Suprapubic skin (tissue), 4 donors: ENCODE results near the gene AFF4. TPM values are rescaled to one million over a fixed set of nuclear protein-coding genes. Genes with fewer than 3 reads are reported as not detected.

Experiments
- DNase-seq, 2 donors: peaks; one replicate each; pipeline ENCODE4 v3.0.0-alpha.2; 2019; ENCODE audit warnings: low spot score in 2 of 2
- H3K27ac ChIP-seq: fragments of 200-600 bp; sonication (generic); one replicate; pipeline ENCODE4 v1.5.1; 2019
- H3K27me3 ChIP-seq: fragments of 200-600 bp; sonication (generic); one replicate; pipeline ENCODE4 v1.5.1; 2019
- H3K36me3 ChIP-seq: fragments of 200-600 bp; sonication (generic); one replicate; pipeline ENCODE4 v1.5.1; 2019
- H3K4me1 ChIP-seq: fragments of 200-600 bp; sonication (generic); one replicate; pipeline ENCODE4 v1.5.1; 2019
- H3K4me3 ChIP-seq: fragments of 200-600 bp; sonication (generic); one replicate; pipeline ENCODE4 v1.5.1; 2019; ENCODE audit warnings: mild to moderate bottlenecking
- H3K9me3 ChIP-seq: fragments of 200-600 bp; sonication (generic); one replicate; pipeline ENCODE4 v1.5.1; 2019
- EP300 ChIP-seq: sonication (generic); formaldehyde crosslinking; IDR thresholded peaks from one replicate; pipeline ENCODE4 v1.6.1; 2017; ENCODE audit warnings: antibody characterized with exemption
- POLR2A ChIP-seq, 2 donors: fragments of 450-650 bp; IDR thresholded peaks; one replicate each; pipeline ENCODE4 v1.6.1; 2017; ENCODE audit warnings: antibody characterized with exemption in 2 of 2, mild to moderate bottlenecking in 2 of 2, moderate library complexity in 2 of 2
- POLR2AphosphoS5 ChIP-seq, 3 donors: sonication (generic); formaldehyde crosslinking; IDR thresholded peaks; one replicate each; pipeline ENCODE4 v1.6.1; 2017; ENCODE audit warnings: antibody characterized with exemption in 3 of 3
- WGBS: methylation state at CpG from one replicate; pipeline ENCODE4 v1.1.5; 2018; 5-methylcytosine and 5-hydroxymethylcytosine counted together
- total RNA-seq, 4 donors: library from RNA; depleted of rRNA; stranded (reverse); fragments of >200 nt; gene quantifications; one replicate each; pipeline ENCODE4 v1.1.0, GENCODE V29; 2016
- TF ChIP-seq, protein P1 (sequence below), 2 donors: fragments of 200-600 bp in 1 of 2; fragments of 450-650 bp in 1 of 2; sonication (generic) in 1 of 2; IDR thresholded peaks; one replicate each; pipeline ENCODE4 v1.5.1; 2016 to 2019; ENCODE audit warnings: antibody characterized with exemption in 2 of 2, mild to moderate bottlenecking in 1 of 2, moderate library complexity in 1 of 2

Gene AFF4
- total RNA-seq, 4 donors from 2014 or later, result 55.8 to 107 (median 71.7) TPM

DNA sequence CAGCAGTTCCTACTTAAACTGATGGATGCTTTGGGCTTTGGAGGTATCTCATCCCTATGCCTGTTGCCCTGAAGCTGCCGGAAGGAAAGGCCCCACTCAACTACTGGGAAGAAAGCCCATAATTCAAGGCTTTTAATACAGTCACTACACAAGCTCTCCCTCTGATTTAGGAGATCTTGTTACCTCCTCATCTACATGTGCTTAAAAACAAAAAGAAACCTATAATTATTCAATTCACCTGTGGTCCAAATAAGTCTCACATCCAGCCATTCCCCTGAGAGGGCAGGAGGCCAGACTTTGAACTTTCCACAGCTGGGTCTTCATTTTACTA lies 90.7 kb downstream of the AFF4 start:
- no peak overlapping the region for H3K27ac ChIP-seq
- H3K27me3 ChIP-seq, result no peaks in the 10 kb centered on the region
- no peak for DNase-seq

GRCh38 chr5:132871459-132872284 lies 91.8 kb downstream of the AFF4 start:
- no peak for TF ChIP-seq POLR2AphosphoS5 (IDR thresholded peaks at IDR 0.05)
- TF ChIP-seq, protein P1, sequence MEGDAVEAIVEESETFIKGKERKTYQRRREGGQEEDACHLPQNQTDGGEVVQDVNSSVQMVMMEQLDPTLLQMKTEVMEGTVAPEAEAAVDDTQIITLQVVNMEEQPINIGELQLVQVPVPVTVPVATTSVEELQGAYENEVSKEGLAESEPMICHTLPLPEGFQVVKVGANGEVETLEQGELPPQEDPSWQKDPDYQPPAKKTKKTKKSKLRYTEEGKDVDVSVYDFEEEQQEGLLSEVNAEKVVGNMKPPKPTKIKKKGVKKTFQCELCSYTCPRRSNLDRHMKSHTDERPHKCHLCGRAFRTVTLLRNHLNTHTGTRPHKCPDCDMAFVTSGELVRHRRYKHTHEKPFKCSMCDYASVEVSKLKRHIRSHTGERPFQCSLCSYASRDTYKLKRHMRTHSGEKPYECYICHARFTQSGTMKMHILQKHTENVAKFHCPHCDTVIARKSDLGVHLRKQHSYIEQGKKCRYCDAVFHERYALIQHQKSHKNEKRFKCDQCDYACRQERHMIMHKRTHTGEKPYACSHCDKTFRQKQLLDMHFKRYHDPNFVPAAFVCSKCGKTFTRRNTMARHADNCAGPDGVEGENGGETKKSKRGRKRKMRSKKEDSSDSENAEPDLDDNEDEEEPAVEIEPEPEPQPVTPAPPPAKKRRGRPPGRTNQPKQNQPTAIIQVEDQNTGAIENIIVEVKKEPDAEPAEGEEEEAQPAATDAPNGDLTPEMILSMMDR (IDR thresholded peaks at IDR 0.05), result no peak
- TF ChIP-seq EP300, result no peak
- no peak for TF ChIP-seq POLR2A (IDR thresholded peaks at IDR 0.05)
- Histone ChIP-seq H3K4me1 (peaks cover 15% of the 10 kb centered on the region), H3K4me3 (no peak overlapping the region), H3K27ac (no peak overlapping the region), H3K36me3 (peaks cover 40% of the 10 kb centered on the region), H3K27me3 (no peaks in the 10 kb centered on the region), H3K9me3 (no peaks in the 10 kb centered on the region)
- 88% methylated on average over 5 of the region's 5 CpGs for WGBS
- no peak for DNase-seq

More for the DNA sequence above, 90.7 kb downstream of the AFF4 start:
- Histone ChIP-seq H3K9me3 (no peaks in the 10 kb centered on the region), H3K4me3 (no peak overlapping the region), H3K4me1 (peaks cover 6% of the 10 kb centered on the region), H3K36me3 (peaks cover 42% of the 10 kb centered on the region)
- TF ChIP-seq POLR2AphosphoS5 (IDR thresholded peaks at IDR 0.05) (no peak), EP300 (no peak), POLR2A (IDR thresholded peaks at IDR 0.05) (no peak)
- TF ChIP-seq, protein P1 (IDR thresholded peaks at IDR 0.05), result no peak
- 92% methylated on average over 1 of the region's 1 CpG for WGBS

- no peak for TF ChIP-seq POLR2A (IDR thresholded peaks at IDR 0.05)
- TF ChIP-seq, protein P1 (IDR thresholded peaks at IDR 0.05), result no peak
- TF ChIP-seq POLR2AphosphoS5 (IDR thresholded peaks at IDR 0.05), result no peak
- TF ChIP-seq EP300, result no peak
- no peaks in the 10 kb centered on the region for H3K9me3 ChIP-seq
- peaks cover 19% of the 10 kb centered on the region for H3K4me1 ChIP-seq
- no peak overlapping the region for H3K27ac ChIP-seq
- no peak overlapping the region for H3K4me3 ChIP-seq
- 76% methylated on average over 2 of the region's 2 CpGs for WGBS
- no peak for DNase-seq
- peaks cover 34% of the 10 kb centered on the region for H3K36me3 ChIP-seq
- no peaks in the 10 kb centered on the region for H3K27me3 ChIP-seq
Measured at GRCh38 chr5:132870801-132871200, 92.6 kb downstream of the AFF4 start.

DNA sequence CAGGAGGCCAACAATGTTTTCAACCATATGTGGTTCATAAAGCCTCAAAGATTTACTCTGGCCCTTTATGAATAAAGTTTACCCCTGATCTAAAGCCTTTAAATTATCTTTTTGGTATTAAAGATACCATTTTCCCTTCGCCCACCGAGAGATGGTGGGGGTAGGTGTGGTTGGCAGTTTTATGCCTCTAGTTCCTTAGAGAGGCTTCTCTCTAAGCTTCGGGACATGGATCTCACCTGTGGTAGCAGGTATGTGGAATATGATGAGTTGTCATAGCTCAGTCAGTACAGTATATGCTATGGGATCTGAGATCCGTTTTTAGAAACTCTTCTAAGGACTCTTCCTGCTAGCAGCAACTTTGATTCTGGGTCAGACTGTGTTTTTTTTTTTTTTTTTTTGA lies 94.7 kb downstream of the AFF4 start:
- no peak for DNase-seq
- no peak for TF ChIP-seq POLR2AphosphoS5 (IDR thresholded peaks at IDR 0.05)
- TF ChIP-seq, protein P1 (IDR thresholded peaks at IDR 0.05), result no peak
- no peak for TF ChIP-seq POLR2A (IDR thresholded peaks at IDR 0.05)
- no peak for TF ChIP-seq EP300
- Histone ChIP-seq H3K27ac (no peak overlapping the region), H3K36me3 (peaks cover 31% of the 10 kb centered on the region), H3K4me1 (peaks cover 25% of the 10 kb centered on the region), H3K9me3 (no peaks in the 10 kb centered on the region), H3K4me3 (no peak overlapping the region), H3K27me3 (no peaks in the 10 kb centered on the region)
- 73% methylated on average over 4 of the region's 4 CpGs for WGBS

- TF ChIP-seq POLR2A (IDR thresholded peaks at IDR 0.05) (no peak), POLR2AphosphoS5 (IDR thresholded peaks at IDR 0.05) (no peak), EP300 (no peak)
- TF ChIP-seq, protein P1 (IDR thresholded peaks at IDR 0.05), result no peak
- no peak for DNase-seq
- Histone ChIP-seq H3K9me3 (no peaks in the 10 kb centered on the region), H3K4me3 (peak overlapping the region; percentile 96), H3K27ac (peak overlapping the region; percentile 95), H3K4me1 (peaks cover 25% of the 10 kb centered on the region), H3K27me3 (no peaks in the 10 kb centered on the region), H3K36me3 (peaks cover 27% of the 10 kb centered on the region)
- WGBS, result 2% methylated on average over 11 of the region's 13 CpGs
Measured at GRCh38 chr5:132867046-132867451, 96.4 kb downstream of the AFF4 start.
